Skeletal muscle cell (primary cell): ENCODE results near the gene PDE4B.

ENCODE experiments used
- DNase-seq: peaks from one replicate; pipeline ENCODE4 v3.0.0-alpha.2; 2010; ENCODE audit warnings: low read depth
- H3K4me3 ChIP-seq: 2 replicates; pipeline ENCODE4 v1.5.1; 2011; ENCODE audit warnings: low read depth, mild to moderate bottlenecking, control low read depth, low read length, moderate library complexity

Gene PDE4B

DNA sequence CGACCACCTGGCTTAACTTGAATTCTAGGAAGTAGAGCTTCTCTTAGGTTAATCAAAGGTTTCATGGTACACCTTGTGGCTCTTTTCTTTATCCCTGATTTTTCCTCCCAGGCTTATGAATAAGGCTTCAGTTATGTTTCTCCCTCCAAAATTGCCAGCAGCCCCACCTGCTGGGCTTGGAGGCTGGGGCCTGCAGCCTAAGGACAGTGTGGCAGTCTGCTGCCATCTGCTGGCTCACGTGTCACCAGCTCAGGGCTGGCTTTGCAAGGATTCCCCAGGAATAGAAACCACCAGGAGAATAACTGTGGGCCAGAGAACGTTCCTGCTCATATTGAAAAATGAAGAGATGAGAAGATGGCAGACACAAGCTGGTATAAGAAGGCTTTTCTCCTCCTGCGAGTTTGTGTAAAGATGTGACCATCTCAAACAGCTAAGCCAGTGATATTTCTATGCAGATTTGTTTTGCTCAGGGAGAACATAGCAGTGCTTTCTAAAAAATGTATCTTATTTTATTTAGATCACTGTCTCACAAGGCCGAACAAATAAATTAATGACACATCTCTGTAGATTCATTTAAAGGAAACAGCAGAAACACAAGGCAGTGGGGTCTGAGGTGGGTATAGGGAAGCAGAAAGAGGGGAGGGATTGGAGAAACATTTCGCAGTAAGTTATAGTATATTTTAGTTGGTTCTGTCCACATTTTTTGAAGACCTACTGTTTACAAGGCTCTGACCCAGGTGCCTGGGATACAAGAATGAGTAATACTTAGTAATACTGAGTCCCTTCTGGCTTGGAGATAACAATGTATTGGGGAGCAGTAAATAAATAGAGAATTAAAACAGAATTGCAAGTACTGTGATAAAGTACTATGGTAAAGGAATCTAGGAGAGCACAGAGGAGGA is 450.2 kb downstream of the PDE4B start:
- DNase-seq, result no peak
- H3K4me3 ChIP-seq, result no peak overlapping the region

GRCh38 chr1:66243548-66244130 is 450.9 kb downstream of the PDE4B start:
- DNase-seq, result no peak
- no peak overlapping the region for H3K4me3 ChIP-seq

DNA sequence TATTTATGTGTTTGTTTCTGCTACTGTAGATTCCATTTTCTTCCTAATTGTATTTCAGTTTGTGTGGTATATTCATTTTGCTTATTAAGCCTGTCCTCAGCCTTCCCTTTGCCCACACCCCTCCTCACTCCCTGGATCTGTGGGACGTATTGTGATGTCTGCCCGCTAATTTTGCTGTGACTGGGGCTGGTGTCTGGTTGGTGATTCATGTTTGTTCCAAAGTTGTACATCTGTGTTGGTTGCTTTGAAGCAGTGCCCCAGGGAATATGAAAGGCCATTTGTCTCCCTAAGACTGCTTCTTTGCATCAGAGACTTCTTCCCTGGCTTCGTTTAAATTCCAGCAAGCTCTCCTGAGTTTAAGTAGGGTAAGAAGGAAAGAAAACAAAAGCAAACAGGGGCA is 451.7 kb downstream of the PDE4B start:
- DNase-seq, result no peak

GRCh38 chr1:66245691-66246090 is 453.0 kb downstream of the PDE4B start:
- no peak for DNase-seq
- no peak overlapping the region for H3K4me3 ChIP-seq

More for the DNA sequence above, 451.7 kb downstream of the PDE4B start:
- no peak overlapping the region for H3K4me3 ChIP-seq

GRCh38 chr1:66246351-66247269 is 453.9 kb downstream of the PDE4B start:
- no peak overlapping the region for H3K4me3 ChIP-seq
- no peak for DNase-seq

DNA sequence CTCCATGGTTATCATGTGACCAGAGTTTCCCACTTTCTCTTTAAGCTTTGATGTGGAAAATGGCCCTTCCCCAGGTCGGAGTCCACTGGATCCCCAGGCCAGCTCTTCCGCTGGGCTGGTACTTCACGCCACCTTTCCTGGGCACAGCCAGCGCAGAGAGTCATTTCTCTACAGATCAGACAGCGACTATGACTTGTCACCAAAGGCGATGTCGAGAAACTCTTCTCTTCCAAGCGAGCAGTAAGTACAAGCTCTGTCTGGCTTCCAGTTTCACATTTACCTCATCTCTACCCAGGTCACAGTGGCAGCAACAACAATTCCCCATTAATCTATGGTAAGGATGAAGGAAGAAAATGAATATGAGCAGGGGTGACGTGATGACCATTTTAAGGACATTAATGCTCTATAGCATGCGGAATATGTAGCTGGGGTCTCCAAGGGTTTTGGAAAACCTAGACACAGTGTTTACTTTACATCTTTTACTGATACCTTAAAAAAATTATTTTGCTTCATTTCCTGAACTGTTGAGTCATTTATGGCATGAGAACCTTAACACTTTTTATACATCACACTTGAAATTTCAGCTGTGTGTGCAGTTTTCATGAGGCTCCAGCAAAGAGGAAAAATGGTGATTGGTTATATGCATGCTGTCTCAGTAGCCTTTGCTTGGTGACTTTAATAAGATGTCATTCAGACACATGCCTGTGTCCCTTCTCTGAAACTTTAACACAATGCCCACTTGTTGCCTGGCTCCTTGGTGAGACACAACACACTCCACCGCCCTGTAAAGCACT is 454.9 kb downstream of the PDE4B start:
- DNase-seq, result no peak
- H3K4me3 ChIP-seq, result no peak overlapping the region

DNA sequence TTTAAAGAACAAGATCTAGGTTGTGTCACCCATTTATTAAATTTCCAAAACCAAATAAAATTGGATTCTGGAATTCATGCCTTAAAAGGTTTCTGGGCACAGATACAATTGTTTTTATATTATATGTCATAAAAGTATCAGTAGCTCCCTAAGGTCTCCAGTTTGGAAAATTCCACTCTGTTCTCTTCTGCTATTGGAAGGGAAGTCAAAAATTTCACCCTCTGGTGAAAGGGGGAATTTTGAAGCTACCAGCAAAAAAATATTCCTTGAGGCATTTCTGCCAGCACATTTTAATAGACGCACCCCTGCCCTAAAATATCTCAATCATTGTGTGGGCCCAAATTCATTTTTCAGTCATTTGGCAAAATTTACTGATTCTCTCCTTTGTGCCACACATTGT is 455.6 kb downstream of the PDE4B start:
- no peak overlapping the region for H3K4me3 ChIP-seq
- no peak for DNase-seq

GRCh38 chr1:66248746-66249145 is 456.1 kb downstream of the PDE4B start:
- DNase-seq, result no peak
- H3K4me3 ChIP-seq, result no peak overlapping the region

- no peak for DNase-seq
- H3K4me3 ChIP-seq, result no peak overlapping the region
These were observed 457.4 kb downstream of the PDE4B start for GRCh38 chr1:66250075-66250474.

- peak; percentile 91 for DNase-seq
- H3K4me3 ChIP-seq, result no peak overlapping the region
These were observed 457.8 kb downstream of the PDE4B start for GRCh38 chr1:66250478-66250877.

- no peak overlapping the region for H3K4me3 ChIP-seq
- no peak for DNase-seq
These were observed 458.9 kb downstream of the PDE4B start for GRCh38 chr1:66251546-66251945.

DNA sequence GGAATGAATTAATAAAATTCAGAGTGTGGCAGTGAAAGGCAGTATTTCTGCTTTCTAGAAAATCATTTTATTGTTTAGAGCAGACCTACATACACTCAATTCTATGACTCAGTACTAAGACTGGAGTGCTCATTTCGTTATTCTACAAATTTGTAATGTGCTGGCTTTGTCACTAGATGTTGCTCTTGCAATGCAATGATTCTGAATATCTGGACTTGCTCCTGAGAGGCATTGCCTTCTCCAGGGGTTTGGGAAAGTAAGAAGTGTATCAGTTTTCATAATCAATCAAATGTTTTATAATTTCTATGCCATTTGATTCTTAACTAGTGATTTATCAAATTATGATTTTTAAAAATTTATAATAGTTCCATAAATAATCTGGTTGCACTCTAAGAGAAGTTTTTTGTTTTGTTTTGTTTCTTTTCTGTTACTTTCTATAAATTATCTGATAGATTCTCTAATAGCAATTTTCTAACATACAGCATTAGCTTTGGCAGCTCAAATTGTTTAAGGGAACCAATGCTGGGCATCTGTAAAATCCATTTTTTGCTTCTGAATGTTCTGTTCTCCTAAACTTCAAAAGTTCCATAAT is 460.7 kb downstream of the PDE4B start:
- no peak for DNase-seq
- no peak overlapping the region for H3K4me3 ChIP-seq

DNA sequence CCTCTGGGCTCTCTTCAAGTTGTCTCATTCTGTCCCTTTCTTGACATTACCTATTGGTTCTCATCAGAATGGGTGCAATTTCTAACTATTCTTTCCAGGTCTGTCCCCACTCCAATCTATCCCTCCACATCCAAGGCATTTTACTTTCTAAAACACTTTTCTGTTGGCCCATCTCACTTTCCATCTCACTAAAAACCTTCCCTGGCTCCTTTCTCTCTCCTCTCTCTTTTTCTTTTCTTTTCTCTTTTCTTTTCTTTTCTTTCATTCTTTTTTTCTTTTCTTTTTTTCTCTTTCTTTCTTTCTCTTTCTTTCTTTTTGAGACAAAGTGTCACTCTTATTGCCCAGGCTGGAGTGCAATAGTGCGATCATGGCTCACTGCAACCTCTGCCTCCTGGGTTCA is 462.1 kb downstream of the PDE4B start:
- no peak for DNase-seq
- no peak overlapping the region for H3K4me3 ChIP-seq

GRCh38 chr1:66256629-66257572 is 464.2 kb downstream of the PDE4B start:
- H3K4me3 ChIP-seq, result no peak overlapping the region
- DNase-seq, result no peak

- DNase-seq, result no peak
These were observed 465.9 kb downstream of the PDE4B start for GRCh38 chr1:66258404-66259105.

DNA sequence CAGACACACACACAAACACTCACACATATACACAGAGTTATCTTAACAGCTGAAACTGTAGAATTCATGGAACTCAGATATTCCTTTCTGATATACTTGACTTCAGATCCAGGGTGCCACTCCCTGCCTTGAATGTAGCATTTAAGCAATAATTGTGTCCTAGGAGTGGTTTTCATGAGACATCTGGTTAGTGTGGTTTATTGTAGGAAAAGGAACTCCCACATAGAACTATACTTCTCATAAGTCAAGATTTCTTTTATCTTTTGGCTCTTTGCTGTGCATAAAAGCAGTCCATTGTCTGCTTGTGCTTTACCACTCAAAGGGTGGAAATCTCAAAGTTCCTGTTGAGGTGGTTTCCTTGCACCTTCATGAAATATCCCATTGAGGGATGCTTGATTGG is 468.7 kb downstream of the PDE4B start:
- no peak for DNase-seq
- no peak overlapping the region for H3K4me3 ChIP-seq

More at GRCh38 chr1:66258404-66259105, 465.9 kb downstream of the PDE4B start:
- no peak overlapping the region for H3K4me3 ChIP-seq
